Fibroblast of the conjunctiva (primary cell): ENCODE data around the gene EEF2K.
A peak's percentile ranks its signal among the peaks of the same experiment; 100 is the strongest.
"Not testable (repeated sequence)": the region's sequence is repeated elsewhere in the genome, so short reads cannot be mapped to it uniquely, and the experiment has no call there.

Source experiments
- DNase-seq: peaks from one replicate; pipeline ENCODE4 v3.0.0-alpha.2; 2010; ENCODE audit warnings: low read depth

EEF2K gene

GRCh38 chr16:22213236-22213635 lies 7.2 kb downstream of the EEF2K start:
- DNase-seq, result no peak

GRCh38 chr16:22213801-22214200 lies 7.7 kb downstream of the EEF2K start:
- DNase-seq, result no peak

- no peak for DNase-seq
These were observed 8.3 kb downstream of the EEF2K start for GRCh38 chr16:22214402-22214801.

- DNase-seq, result no peak
These were observed 8.8 kb downstream of the EEF2K start for GRCh38 chr16:22214889-22215288.

- no peak for DNase-seq
These were observed 10.2 kb downstream of the EEF2K start for GRCh38 chr16:22216191-22216831.

- not testable (repeated sequence) for DNase-seq
These were observed 10.8 kb downstream of the EEF2K start for GRCh38 chr16:22216832-22217225.

- no peak for DNase-seq
These were observed 12.0 kb downstream of the EEF2K start for GRCh38 chr16:22217890-22218730.

GRCh38 chr16:22219389-22220068 lies 13.5 kb downstream of the EEF2K start:
- no peak for DNase-seq

- no peak for DNase-seq
These were observed 14.0 kb downstream of the EEF2K start for GRCh38 chr16:22220069-22220440.

GRCh38 chr16:22220714-22221113 lies 14.6 kb downstream of the EEF2K start:
- DNase-seq, result no peak

GRCh38 chr16:22222006-22222405 lies 15.9 kb downstream of the EEF2K start:
- DNase-seq, result no peak

- DNase-seq, result no peak
These were observed 16.9 kb downstream of the EEF2K start for GRCh38 chr16:22222998-22223397.

- DNase-seq, result no peak
These were observed 19.0 kb downstream of the EEF2K start for GRCh38 chr16:22225060-22225459.

- no peak for DNase-seq
These were observed 23.8 kb downstream of the EEF2K start for GRCh38 chr16:22229889-22230288.

GRCh38 chr16:22232277-22233036 lies 26.4 kb downstream of the EEF2K start:
- DNase-seq, result no peak

GRCh38 chr16:22233037-22233372 lies 26.9 kb downstream of the EEF2K start:
- DNase-seq, result no peak

- DNase-seq, result no peak
These were observed 30.0 kb downstream of the EEF2K start for GRCh38 chr16:22235839-22236745.

- DNase-seq, result no peak
These were observed 33.2 kb downstream of the EEF2K start for GRCh38 chr16:22239131-22239805.

- DNase-seq, result peak; percentile 64
These were observed 34.1 kb downstream of the EEF2K start for GRCh38 chr16:22240023-22240710.

- no peak for DNase-seq
These were observed 44.4 kb downstream of the EEF2K start for GRCh38 chr16:22250522-22250921.
